ENCODE measurements around the gene ZFHX2. TPM values are rescaled to one million over a fixed set of nuclear protein-coding genes. Genes with fewer than 3 reads are reported as not detected.

Gene ZFHX2
- total and polyA plus RNA-seq, 2 of the 13 experiments (the other 11 are each of a cell fraction or from before 2014, with no cell fraction given) = 0.17 to 0.44 TPM

DNA sequence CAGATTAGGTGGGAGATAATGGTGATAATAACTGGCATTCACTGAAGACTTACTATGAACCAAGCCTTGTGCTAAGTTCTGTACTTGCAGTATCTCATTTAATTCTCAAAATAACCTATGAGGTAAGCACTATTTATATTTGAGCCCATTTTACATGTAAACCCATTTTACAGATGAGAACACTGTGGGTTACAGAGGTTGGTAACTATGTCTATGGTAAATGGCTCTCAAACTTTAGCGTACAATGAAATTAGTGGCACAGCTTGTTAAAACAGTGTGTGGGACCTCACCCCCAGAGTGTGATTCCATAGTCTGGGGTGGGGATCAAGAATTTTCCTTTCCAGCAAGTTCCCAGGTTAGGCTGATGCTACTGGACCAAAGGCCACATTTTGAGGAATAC lies 49.2 kb upstream of the ZFHX2 start (continued):
- TF ChIP-seq, protein P1, sequence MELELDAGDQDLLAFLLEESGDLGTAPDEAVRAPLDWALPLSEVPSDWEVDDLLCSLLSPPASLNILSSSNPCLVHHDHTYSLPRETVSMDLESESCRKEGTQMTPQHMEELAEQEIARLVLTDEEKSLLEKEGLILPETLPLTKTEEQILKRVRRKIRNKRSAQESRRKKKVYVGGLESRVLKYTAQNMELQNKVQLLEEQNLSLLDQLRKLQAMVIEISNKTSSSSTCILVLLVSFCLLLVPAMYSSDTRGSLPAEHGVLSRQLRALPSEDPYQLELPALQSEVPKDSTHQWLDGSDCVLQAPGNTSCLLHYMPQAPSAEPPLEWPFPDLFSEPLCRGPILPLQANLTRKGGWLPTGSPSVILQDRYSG (CRISPR knock-in tag; IDR thresholded peaks at IDR 0.05) = no peak
- TF ChIP-seq RBAK (CRISPR knock-in tag; IDR thresholded peaks at IDR 0.05) (no peak), NCOA2 (CRISPR knock-in tag; IDR thresholded peaks at IDR 0.05) (peak; percentile 10; the same call in 1 of the 2 replicates), ZNF629 (CRISPR knock-in tag; conservative IDR thresholded peaks at IDR 0.05) (peak; percentile 97), ZNF256 (CRISPR knock-in tag; conservative IDR thresholded peaks at IDR 0.05) (no peak), HDAC2 (CRISPR knock-in tag; IDR thresholded peaks at IDR 0.05) (0 out of 2 replicates have a peak, but pooled peaks have one; percentile 32), ZNF766 (CRISPR knock-in tag; IDR thresholded peaks at IDR 0.05; ENCODE audit: borderline replicate concordance) (no peak), ZNF484 (CRISPR knock-in tag; IDR thresholded peaks at IDR 0.05; ENCODE audit: borderline replicate concordance, low read depth) (no peak), ZNF121 (CRISPR knock-in tag; IDR thresholded peaks at IDR 0.05) (no peak), DNMT3B (CRISPR knock-in tag; conservative IDR thresholded peaks at IDR 0.05) (0 out of 2 replicates have a peak, but pooled peaks have one; percentile 26), SIX4 (CRISPR knock-in tag; IDR thresholded peaks at IDR 0.05) (0 out of 2 replicates have a peak, but pooled peaks have one; percentile 23), ZNF232 (CRISPR knock-in tag; IDR thresholded peaks at IDR 0.05; ENCODE audit: borderline replicate concordance) (no peak), HHEX (CRISPR knock-in tag; IDR thresholded peaks at IDR 0.05) (0 out of 2 replicates have a peak, but pooled peaks have one; percentile 5), CHD4 (IDR thresholded peaks at IDR 0.05; ENCODE audit: borderline replicate concordance, low read length) (peak; percentile 96), ZBTB1 (CRISPR knock-in tag; IDR thresholded peaks at IDR 0.05; ENCODE audit: borderline replicate concordance) (no peak), ZNF501 (CRISPR knock-in tag; IDR thresholded peaks at IDR 0.05) (no peak), ZFYVE20 (CRISPR knock-in tag; IDR thresholded peaks at IDR 0.05; ENCODE audit: borderline replicate concordance, low read depth) (0 out of 2 replicates have a peak, but pooled peaks have one; percentile 32)
- TF ChIP-seq, protein P2, sequence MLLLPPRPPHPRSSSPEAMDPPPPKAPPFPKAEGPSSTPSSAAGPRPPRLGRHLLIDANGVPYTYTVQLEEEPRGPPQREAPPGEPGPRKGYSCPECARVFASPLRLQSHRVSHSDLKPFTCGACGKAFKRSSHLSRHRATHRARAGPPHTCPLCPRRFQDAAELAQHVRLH (CRISPR knock-in tag; IDR thresholded peaks at IDR 0.05; ENCODE audit: borderline replicate concordance, low read depth) = no peak
- TF ChIP-seq, protein P3, sequence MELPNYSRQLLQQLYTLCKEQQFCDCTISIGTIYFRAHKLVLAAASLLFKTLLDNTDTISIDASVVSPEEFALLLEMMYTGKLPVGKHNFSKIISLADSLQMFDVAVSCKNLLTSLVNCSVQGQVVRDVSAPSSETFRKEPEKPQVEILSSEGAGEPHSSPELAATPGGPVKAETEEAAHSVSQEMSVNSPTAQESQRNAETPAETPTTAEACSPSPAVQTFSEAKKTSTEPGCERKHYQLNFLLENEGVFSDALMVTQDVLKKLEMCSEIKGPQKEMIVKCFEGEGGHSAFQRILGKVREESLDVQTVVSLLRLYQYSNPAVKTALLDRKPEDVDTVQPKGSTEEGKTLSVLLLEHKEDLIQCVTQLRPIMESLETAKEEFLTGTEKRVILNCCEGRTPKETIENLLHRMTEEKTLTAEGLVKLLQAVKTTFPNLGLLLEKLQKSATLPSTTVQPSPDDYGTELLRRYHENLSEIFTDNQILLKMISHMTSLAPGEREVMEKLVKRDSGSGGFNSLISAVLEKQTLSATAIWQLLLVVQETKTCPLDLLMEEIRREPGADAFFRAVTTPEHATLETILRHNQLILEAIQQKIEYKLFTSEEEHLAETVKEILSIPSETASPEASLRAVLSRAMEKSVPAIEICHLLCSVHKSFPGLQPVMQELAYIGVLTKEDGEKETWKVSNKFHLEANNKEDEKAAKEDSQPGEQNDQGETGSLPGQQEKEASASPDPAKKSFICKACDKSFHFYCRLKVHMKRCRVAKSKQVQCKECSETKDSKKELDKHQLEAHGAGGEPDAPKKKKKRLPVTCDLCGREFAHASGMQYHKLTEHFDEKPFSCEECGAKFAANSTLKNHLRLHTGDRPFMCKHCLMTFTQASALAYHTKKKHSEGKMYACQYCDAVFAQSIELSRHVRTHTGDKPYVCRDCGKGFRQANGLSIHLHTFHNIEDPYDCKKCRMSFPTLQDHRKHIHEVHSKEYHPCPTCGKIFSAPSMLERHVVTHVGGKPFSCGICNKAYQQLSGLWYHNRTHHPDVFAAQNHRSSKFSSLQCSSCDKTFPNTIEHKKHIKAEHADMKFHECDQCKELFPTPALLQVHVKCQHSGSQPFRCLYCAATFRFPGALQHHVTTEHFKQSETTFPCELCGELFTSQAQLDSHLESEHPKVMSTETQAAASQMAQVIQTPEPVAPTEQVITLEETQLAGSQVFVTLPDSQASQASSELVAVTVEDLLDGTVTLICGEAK (IDR thresholded peaks at IDR 0.05) = no peak
- TF ChIP-seq, protein P3 (CRISPR knock-in tag; IDR thresholded peaks at IDR 0.05) = no peak
- TF ChIP-seq, protein P4, sequence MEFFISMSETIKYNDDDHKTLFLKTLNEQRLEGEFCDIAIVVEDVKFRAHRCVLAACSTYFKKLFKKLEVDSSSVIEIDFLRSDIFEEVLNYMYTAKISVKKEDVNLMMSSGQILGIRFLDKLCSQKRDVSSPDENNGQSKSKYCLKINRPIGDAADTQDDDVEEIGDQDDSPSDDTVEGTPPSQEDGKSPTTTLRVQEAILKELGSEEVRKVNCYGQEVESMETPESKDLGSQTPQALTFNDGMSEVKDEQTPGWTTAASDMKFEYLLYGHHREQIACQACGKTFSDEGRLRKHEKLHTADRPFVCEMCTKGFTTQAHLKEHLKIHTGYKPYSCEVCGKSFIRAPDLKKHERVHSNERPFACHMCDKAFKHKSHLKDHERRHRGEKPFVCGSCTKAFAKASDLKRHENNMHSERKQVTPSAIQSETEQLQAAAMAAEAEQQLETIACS (CRISPR knock-in tag; IDR thresholded peaks at IDR 0.05) = no peak

Data from HepG2 (cell line).